NCI-H510A treated with DMSO at 0.1 percent for 48 hours (cell line): ENCODE results near the gene ADAT3.

Experiments used
- DNase-seq: peaks from one replicate; lab custom pipeline; 2025; lab: John Stamatoyannopoulos, UW

Gene ADAT3

DNA sequence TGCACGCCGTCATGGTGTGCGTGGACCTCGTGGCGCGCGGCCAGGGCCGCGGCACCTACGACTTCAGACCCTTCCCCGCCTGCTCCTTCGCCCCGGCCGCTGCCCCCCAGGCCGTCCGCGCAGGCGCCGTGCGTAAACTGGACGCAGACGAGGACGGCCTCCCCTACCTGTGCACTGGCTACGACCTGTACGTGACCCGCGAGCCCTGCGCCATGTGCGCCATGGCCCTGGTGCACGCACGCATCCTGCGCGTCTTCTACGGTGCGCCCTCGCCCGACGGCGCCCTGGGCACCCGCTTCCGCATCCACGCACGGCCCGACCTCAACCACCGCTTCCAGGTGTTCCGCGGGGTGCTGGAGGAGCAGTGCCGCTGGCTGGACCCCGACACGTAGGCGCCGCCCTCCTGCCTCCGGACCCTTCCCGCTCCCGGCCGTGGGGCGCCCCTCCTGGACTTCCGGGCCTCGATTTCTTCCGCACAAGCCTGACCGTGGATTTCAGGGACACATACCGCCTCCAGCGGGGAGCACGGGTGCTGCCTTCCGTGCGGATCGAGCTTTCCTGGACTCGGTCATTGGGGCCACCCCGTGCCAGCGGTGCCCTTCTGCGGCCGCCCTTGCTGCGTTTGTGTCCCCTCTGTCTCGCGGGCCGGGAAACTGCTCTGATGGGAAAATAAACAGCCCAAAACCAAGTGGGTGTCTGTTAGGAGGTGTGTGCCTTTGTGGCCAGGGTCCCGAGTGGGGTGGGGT, 7.7 kb downstream of the ADAT3 start:
- DNase-seq, result no peak

DNA sequence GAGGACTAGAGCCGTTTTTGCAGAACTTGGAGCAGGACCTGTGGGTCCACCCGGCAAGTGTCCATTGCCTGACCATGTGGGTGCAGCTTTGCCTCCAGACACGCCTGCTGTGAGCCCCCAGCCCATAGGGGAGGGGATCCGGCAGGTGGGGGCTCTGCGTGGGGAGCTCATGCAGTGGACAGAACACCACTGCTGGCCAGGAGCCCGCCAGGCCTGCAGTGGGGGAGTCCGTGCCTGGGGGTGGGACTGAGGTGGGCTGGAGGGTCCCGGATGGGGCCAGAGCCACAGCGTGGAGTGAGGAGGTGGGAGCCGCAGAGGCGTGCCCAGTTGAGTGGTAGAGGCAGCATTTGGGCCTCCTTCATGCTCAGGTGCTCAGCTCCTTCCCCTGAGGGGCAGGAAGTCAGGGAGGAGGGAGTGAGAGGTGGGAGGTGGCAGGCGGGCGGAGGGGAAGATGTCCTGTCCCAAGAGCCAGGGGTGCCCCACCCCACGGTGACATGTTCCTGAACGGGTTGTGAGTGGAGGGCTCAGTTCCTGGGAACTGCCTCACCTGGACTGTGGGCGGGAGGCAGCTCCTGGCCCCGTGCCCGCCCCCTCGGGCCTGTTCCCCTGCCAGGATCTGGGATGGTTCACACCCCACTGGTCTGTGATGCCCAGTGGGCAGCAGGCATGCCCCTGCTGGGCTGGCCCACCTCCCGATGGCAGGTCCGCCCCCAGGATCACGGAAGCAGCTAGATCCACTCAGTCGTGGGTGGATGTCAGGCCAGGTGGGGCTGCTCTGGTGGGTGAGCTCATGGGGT, 8.8 kb downstream of the ADAT3 start:
- DNase-seq, result no peak

DNA sequence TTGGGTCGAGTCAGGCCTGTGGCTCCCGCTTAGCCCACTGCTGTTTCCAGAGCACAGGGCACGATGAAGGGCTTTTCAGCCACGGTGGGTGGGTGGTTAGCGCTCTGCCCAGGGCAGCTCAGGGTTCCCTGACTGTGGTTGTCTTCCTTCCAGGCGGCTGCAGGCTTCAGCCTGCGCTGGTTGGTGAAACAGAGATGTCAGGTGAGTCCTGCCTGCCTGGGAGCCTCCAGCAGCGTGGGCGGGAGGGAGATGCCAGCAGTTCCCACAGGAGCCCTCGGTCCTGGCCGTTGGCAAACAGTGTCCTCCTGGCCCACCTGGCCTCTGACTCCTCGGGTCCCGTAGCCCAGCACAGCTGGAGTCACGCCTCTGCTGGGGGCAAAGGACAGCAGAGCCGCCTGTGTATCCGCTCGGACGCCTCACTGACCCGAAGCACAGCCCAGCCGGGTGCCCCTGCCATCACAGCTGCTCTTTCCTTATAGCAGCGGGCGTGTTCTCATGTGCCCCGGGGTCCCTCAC, 9.7 kb downstream of the ADAT3 start:
- DNase-seq, result no peak

DNA sequence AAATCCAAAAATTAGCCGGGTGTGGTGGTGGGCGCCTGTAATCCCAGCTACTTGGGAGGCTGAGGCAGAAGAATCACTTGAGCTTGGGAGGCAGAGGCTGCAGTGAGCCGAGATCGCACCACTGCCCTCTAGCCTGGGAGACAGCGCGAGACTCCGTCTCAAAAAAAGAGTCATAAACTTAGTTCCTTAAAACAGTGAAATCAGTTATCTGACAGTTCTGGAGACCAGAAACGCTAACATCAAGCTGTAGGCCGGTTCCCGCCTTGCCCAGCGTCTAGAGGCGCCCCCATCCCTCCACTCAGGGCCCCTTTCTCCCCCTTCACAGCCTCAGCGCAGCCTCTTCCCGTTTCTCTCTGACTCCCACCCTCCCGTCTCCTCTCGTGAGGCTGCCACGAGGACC, 11.9 kb downstream of the ADAT3 start:
- DNase-seq, result no peak

DNA sequence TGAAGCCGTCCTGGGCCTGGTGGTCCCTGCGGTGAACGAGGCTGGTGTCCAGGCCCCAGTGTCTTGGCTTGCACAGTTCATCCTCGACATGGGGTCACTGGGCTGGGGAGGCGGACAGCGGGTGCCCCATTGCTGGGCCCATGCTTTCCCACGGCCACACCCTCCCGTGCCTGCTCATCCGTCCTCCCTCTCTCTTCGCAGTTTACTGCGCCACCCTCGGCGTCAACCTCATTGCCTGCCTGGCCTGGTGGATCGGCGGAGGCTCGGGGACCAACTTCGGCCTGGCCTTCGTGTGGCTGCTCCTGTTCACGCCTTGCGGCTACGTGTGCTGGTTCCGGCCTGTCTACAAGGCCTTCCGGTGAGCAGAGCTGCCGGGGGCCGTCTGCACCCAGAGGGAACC, 12.7 kb downstream of the ADAT3 start:
- DNase-seq, result no peak

DNA sequence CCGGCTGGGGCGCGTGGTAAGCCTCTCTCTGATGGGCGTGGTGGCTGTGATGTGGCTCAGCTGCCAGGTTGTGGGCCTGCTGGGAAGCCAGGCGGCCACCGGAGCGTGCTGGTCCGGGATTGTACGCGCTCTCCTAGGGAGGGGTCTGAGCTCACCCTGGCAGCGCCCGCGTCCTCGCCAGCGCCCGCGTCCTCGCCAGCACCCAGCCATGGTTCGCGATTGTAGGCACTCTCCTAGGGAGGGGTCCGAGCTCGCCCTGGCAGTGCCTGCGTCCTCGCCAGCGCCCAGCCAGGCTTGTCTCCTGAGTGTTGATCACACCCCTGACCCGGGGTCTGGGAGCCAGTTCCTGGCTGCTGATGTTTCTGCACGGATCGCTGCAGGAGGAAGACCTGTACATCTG, 13.8 kb downstream of the ADAT3 start:
- no peak for DNase-seq

DNA sequence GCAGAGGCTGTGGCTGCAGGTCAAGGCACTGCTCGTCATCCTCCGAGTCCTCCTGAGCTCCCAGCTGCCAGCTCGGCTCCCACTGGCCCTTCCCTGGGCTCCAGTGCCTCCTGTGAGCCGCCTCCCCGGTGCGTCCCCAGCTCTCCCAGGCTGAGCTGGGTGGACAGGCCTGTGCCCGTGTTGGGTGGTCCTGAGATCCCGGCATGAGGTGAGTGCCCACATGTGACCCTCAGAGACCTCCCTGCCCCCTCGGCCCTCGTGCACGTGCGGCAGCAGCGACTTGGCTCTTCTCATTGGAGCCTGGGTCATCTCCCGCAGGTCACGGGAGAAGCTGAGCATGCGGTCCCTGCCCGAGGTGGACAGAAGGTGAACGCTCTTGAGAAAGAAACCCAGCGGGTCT, 15.4 kb downstream of the ADAT3 start:
- DNase-seq, result no peak

DNA sequence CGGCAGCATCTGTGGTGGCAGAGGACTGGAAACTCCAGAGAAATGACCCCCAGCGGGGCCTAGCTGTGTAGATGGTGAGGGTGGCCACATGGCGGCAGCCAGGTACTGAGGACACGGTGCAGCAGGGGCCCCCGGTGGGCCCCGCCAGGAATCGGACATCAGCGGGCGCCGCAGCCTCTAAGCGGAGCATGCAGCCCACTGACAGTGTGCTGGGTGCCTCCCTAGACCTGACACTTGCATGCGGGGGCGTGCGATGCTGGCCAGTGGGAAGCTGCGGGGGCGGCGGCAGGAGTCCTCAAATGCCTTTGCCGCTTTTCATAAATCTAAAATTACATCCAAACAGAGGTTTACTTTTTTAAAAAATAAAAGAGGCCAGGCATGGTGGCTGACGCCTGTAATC, 16.1 kb downstream of the ADAT3 start:
- DNase-seq, result no peak

GRCh38 chr19:1921825-1922224, 16.6 kb downstream of the ADAT3 start:
- no peak for DNase-seq

GRCh38 chr19:1922803-1923202, 17.6 kb downstream of the ADAT3 start:
- no peak for DNase-seq

DNA sequence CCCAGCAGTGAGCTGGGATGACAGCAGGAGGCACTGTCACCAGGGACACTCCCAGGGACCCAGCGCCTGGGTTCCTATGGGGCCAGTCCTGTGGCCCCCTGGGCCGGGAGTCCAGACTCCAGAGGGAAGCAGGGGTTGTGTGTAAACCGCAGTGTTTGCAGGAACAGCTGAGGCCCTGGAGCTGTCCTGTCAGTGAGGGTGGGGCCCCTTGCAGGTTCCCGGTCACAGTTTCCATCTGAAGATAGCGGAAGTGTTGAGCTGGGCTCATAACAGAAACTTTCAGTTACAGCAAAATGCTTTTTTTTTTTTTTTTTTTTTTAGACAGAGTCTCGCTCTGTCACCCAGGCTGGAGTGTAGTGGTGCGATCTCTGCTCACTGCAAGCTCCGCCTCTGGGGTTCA, 18.1 kb downstream of the ADAT3 start:
- DNase-seq, result no peak

GRCh38 chr19:1924320-1924961, 19.2 kb downstream of the ADAT3 start:
- DNase-seq, result no peak

- DNase-seq, result no peak
These were observed 20.3 kb downstream of the ADAT3 start for GRCh38 chr19:1925544-1925943.

- peak; percentile 42 for DNase-seq
These were observed 24.0 kb downstream of the ADAT3 start for GRCh38 chr19:1929021-1929742.

DNA sequence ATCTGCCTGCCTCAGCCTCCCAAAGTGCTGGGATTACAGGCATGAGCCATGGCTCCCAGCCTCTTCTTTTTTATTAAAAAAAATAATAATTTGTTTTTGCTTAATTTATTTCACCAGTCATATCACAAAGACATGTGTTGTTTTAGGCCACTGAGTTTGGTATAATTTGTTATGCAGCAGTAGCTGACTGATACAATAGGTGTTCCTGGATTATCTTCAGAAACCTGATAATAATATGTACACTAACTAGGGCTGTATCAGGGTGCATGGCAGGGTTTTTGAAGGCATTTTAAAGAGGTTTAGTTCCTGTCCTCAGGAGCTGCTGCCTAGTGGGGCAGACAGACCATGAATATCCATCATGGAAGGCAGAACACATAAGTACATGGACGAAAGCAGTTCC, 26.2 kb downstream of the ADAT3 start:
- no peak for DNase-seq

GRCh38 chr19:1932395-1932794, 27.2 kb downstream of the ADAT3 start:
- no peak for DNase-seq

GRCh38 chr19:1933244-1933643, 28.0 kb downstream of the ADAT3 start:
- no peak for DNase-seq

- no peak for DNase-seq
These were observed 28.7 kb downstream of the ADAT3 start for GRCh38 chr19:1933942-1934341.

DNA sequence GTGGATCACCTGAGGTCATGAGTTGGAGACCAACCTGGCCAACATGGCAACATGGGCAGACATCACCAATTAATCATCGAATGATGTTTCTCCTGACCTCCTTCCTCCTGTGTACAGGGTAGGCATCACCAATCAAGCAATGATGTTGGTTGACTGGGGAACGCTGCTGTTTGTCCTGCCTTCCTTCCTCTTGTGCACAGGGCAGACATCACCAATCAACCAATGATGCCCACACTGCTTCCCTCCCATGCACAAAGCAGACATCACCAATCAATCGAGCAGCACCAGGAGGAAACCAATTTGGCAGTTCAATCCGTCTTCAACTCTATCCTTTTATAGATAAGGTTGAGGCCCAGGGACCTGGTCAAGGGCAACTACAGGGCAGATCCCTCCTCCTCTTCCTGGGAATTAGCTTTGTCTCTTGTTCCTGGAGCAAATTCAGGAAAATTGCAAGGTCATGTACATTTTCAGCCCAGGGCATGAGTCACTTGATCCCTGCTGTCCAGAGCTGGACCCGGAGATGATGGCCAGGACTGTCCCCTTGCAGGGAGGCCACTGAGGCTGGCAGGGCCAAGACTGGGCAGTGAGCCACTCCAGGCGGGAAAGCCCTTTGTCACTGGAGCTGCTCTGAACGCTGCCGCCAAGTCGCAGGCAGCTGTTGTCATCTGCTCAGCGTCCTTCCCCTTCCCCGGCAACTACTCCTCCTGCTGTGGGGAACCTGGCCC, 30.4 kb downstream of the ADAT3 start:
- DNase-seq, result no peak

GRCh38 chr19:1936430-1936829, 31.2 kb downstream of the ADAT3 start:
- no peak for DNase-seq

- no peak for DNase-seq
These were observed 31.9 kb downstream of the ADAT3 start for GRCh38 chr19:1936916-1937610.
